B cell (primary cell): Measurements from ENCODE around the gene AKIRIN1.

ENCODE experiments used
- CTCF ChIP-seq: fragments of 200-600 bp; IDR thresholded peaks from one replicate; pipeline ENCODE4 v1.8.0; 2022; ENCODE audit warnings: antibody characterized with exemption, mild to moderate bottlenecking
- EZH2 ChIP-seq: IDR thresholded peaks from 2 replicates; pipeline ENCODE4 v1.6.1; 2012; ENCODE audit warnings: borderline replicate concordance, low read depth, mild to moderate bottlenecking, moderate library complexity, low read length; ENCODE audit not compliant: insufficient read depth, poor library complexity, severe bottlenecking

GRCh38 chr1:38964140-38964548, 26.9 kb upstream of the AKIRIN1 start:
- TF ChIP-seq CTCF (no peak), EZH2 (no peak)
